Measurements from ENCODE around the gene IPMK. TPM values are rescaled to one million over a fixed set of nuclear protein-coding genes. Genes with fewer than 3 reads are reported as not detected.

IPMK gene
- total and polyA plus RNA-seq, 2 of the 8 experiments (the other 6 are each of a cell fraction or from before 2014, with no cell fraction given), result 1.3 to 7.8 TPM

DNA sequence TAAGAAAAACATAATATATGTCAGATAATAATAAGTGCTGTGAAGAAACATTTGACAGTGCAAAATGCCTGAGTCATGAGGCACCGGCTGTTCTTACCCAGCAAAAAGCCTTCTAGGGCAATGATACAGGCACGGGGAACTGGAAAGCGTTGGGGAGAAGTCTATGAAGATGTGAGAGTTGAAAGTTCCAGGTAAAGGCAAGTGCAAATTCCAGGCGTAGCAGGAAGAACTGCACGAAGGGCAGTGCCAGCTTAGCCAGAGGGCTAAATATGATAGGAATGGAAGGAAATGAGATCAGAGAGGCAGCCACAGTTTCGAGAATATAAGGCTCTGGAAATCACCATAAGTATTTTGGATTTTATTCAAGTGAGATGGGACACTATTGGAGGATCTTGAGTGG, 87.0 kb downstream of the IPMK start:
- Histone ChIP-seq H2AFZ (ENCODE audit: low read length) (no peak overlapping the region), H2BK12ac (ENCODE audit: low read depth, low read length) (no peak overlapping the region), H3K9ac (replicated peaks in 1 of 4; ENCODE audit: extremely low read depth in 1 of 4, low read depth in 3 of 4, low read length in 3 of 4) (no peak overlapping the region), H3K4ac (replicated peaks; ENCODE audit: insufficient read length, low read depth, low read length) (no peak overlapping the region), H3K27me3 (replicated peaks in 1 of 4; ENCODE audit: control insufficient read depth in 3 of 4, extremely low read depth in 1 of 4, insufficient read depth in 3 of 4, low read length in 3 of 4) (no peaks in the 10 kb centered on the region), H2AK5ac (ENCODE audit: low read depth, low read length) (no peak overlapping the region), H3K56ac (replicated peaks; ENCODE audit: insufficient read length, low read depth, low read length) (no peak overlapping the region), H4K8ac (ENCODE audit: extremely low read depth, insufficient read depth, low read length) (no peak overlapping the region), H3K27ac (ENCODE audit: low read depth, low read length) (no peak overlapping the region), H3K23me2 (ENCODE audit: low read depth, low read length) (no peaks in the 10 kb centered on the region), H2BK120ac (replicated peaks; ENCODE audit: low read depth, low read length) (no peak overlapping the region), H2BK15ac (ENCODE audit: low read length) (no peak overlapping the region), H3K79me2 (ENCODE audit: control insufficient read depth in 1 of 2, insufficient read depth in 2 of 2, low read length in 2 of 2) (no peaks in the 10 kb centered on the region), H3K36me3 (ENCODE audit: control insufficient read depth in 2 of 4, insufficient read depth in 4 of 4, low read length in 3 of 4) (no peaks in the 10 kb centered on the region), H3K4me1 (replicated peaks in 1 of 4; ENCODE audit: control insufficient read depth in 3 of 4, insufficient read depth in 4 of 4, low read length in 3 of 4) (no peaks in the 10 kb centered on the region), H2BK20ac (ENCODE audit: low read length) (no peak overlapping the region), H3K23ac (ENCODE audit: insufficient read length) (no peak overlapping the region), H3K14ac (ENCODE audit: insufficient read length) (no peak overlapping the region), H3K79me1 (ENCODE audit: low read depth, low read length) (no peaks in the 10 kb centered on the region), H4K20me1 (replicated peaks in 1 of 2; ENCODE audit: control insufficient read depth in 1 of 2, insufficient read depth in 2 of 2, low read length in 2 of 2) (no peaks in the 10 kb centered on the region), H3K9me3 (ENCODE audit: insufficient read depth in 2 of 2, low read depth in 1 of 2, low read length in 1 of 2) (no peaks in the 10 kb centered on the region), H4K5ac (ENCODE audit: insufficient read length, low read depth, low read length) (no peak overlapping the region), H2BK5ac (ENCODE audit: low read depth, low read length) (no peak overlapping the region), H4K91ac (replicated peaks; ENCODE audit: insufficient read length, low read length) (no peak overlapping the region), H3K18ac (ENCODE audit: extremely low read depth, low read length) (no peak overlapping the region), H3K4me2 (ENCODE audit: insufficient read depth in 1 of 2, low read depth in 2 of 2, low read length in 2 of 2) (no peak overlapping the region), H3K4me3 (ENCODE audit: extremely low read depth in 1 of 4, insufficient read depth in 2 of 4, low read depth in 3 of 4, low read length in 4 of 4) (no peak overlapping the region)
- POLR2A ChIA-PET (ENCODE audit: partially characterized antibody), result no interaction called here
- FAIRE-seq (no peak), DNase-seq (ENCODE audit: low read depth in 1 of 2, low spot score in 2 of 2) (no peak)
- WGBS, 2 experiments (ENCODE audit: extremely low coverage in 1 of 2, insufficient coverage in 1 of 2, insufficient read length in 1 of 2, insufficient replicate concordance in 2 of 2, low coverage in 1 of 2, low lambda C conversion rate in 2 of 2, missing lambda C conversion rate in 1 of 2), result 93% methylated on average over 6 of the region's 6 CpGs; no CpG with 5 or more reads in 1 of the 2 experiments
- CTCF ChIA-PET (ENCODE audit: partially characterized antibody), result interaction anchor here (0.6 to 6.9 kb wide), 6 partner anchors 11 to 900 kb away, joined by 3 to 105 read pairs (median 3); no protein-coding TSS in a partner anchor
- no peak for TF ChIP-seq SIX5 (IDR thresholded peaks at IDR 0.05; ENCODE audit: low read depth, low read length)
- no peak for TF ChIP-seq GTF2F1 (IDR thresholded peaks at IDR 0.05; ENCODE audit: borderline replicate concordance, low read depth, low read length)
- TF ChIP-seq BRCA1 (IDR thresholded peaks at IDR 0.05; ENCODE audit: low read depth, low read length), result no peak
- TF ChIP-seq, protein P1, sequence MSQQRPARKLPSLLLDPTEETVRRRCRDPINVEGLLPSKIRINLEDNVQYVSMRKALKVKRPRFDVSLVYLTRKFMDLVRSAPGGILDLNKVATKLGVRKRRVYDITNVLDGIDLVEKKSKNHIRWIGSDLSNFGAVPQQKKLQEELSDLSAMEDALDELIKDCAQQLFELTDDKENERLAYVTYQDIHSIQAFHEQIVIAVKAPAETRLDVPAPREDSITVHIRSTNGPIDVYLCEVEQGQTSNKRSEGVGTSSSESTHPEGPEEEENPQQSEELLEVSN (IDR thresholded peaks at IDR 0.05), result no peak
- TF ChIP-seq JUND (IDR thresholded peaks at IDR 0.05; ENCODE audit: low read length), result no peak
- no peak for TF ChIP-seq KDM5A (IDR thresholded peaks at IDR 0.05; ENCODE audit: low read length)
- no peak for TF ChIP-seq POLR2A (IDR thresholded peaks at IDR 0.05; ENCODE audit: control extremely low read depth in 1 of 2, low read depth in 2 of 2, low read length in 2 of 2)

All from H1 (cell line).